ENCODE measurements around the gene SERPINB4.
"Not testable (repeated sequence)": the region's sequence is repeated elsewhere in the genome, so short reads cannot be mapped to it uniquely, and the experiment has no call there.

Gene SERPINB4

DNA sequence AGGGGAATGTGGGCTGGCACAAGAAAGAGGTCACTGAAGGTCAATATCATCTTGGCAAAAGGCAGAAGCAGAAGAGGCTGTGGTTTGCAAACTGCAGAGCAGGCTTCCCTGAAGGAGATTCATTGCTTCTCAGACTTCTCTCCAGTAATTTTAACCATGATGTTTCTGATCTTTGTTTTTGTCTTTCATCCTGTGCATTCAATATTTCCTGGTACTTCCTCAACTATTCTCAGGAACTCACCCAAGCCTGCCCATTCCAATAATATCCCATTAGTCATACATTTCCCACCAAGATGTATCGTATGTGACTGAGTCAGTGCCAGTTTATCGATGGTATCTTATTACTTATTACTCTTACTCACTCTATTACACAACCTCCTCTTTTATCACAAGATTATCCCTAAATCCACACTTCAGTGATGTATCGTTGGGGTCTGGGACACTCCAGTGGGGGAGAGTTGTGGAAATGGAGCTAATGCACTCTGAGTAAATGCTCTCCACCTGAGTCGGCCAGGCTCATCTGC, 2.8 kb downstream of the SERPINB4 start:
- not testable (repeated sequence) for H3K27ac ChIP-seq, H3K4me3 ChIP-seq

GRCh38 chr18:63637703-63638102, 6.4 kb downstream of the SERPINB4 start:
- no peak overlapping the region for H3K27ac ChIP-seq

DNA sequence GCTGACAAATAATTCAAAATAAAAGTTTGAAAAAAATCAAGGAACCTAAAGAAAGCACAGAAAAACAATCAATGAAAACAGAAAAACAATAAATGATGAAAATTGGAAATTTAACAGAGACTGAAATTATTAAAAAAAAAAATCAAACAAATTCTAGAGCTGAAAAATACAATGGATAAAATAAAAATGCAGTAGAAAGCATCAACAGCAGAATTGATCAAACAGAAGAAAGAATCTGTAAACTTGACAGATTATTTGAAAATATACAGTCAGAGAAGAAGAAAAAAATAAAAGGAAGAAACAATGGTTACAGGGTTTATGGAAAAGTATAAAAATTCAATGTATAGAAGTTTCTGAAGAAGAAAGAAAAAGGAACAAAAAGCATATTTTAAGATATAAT, 16.2 kb downstream of the SERPINB4 start:
- Histone ChIP-seq H3K4me3 (no peak overlapping the region), H3K27ac (no peak overlapping the region)

More at GRCh38 chr18:63637703-63638102, 6.4 kb downstream of the SERPINB4 start:
- no peak overlapping the region for H3K4me3 ChIP-seq

DNA sequence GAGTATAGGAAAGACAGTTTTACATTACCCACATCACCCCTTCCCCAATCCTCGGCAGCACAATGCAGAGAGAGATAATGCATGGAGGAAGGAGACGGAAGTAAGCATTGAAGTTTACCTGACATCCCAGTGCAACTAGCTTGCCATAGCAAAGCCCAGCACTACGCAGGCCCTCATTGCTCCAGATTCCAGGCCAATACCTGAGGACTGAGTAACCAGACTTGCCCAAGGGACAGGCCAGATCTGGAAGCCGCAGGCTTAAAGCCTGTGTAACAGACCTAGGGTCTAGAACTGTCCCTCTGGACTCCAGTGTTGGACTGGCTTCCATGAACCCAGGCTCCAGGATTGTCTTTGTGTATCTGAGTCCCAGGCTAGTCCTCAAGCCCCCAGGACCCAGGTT, 17.6 kb downstream of the SERPINB4 start:
- H3K27ac ChIP-seq = no peak overlapping the region
- no peak overlapping the region for H3K4me3 ChIP-seq

GRCh38 chr18:63624863-63625262, 19.2 kb downstream of the SERPINB4 start:
- no peak overlapping the region for H3K4me3 ChIP-seq
- no peak overlapping the region for H3K27ac ChIP-seq

GRCh38 chr18:63619661-63620060, 24.4 kb downstream of the SERPINB4 start:
- Histone ChIP-seq H3K27ac (no peak overlapping the region), H3K4me3 (no peak overlapping the region)

GRCh38 chr18:63617915-63618234, 26.2 kb downstream of the SERPINB4 start:
- Histone ChIP-seq H3K4me3 (no peak overlapping the region), H3K27ac (no peak overlapping the region)

- Histone ChIP-seq H3K4me3 (no peak overlapping the region), H3K27ac (no peak overlapping the region)
These were observed 26.8 kb downstream of the SERPINB4 start for GRCh38 chr18:63617049-63617914.

DNA sequence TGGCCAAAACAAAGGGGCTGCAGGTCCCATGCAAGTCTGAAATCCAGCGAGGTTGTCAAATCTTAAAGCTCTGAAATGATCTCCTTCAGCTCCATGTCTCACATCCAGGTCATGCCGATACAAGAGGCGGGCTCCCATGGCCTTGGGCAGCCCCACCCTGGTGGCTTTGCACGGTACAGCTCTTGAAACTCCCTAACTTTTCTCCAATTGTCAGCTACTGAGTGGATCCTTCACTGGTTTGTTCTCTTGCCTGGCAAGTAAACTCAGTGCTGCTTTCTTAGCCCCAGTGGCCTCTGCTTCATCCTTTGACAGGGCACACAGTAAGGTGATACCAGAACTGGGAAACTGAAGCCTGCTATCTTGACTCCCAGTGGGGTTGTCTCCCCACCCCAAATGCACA, 30.6 kb downstream of the SERPINB4 start:
- Histone ChIP-seq H3K4me3 (no peak overlapping the region), H3K27ac (no peak overlapping the region)

DNA sequence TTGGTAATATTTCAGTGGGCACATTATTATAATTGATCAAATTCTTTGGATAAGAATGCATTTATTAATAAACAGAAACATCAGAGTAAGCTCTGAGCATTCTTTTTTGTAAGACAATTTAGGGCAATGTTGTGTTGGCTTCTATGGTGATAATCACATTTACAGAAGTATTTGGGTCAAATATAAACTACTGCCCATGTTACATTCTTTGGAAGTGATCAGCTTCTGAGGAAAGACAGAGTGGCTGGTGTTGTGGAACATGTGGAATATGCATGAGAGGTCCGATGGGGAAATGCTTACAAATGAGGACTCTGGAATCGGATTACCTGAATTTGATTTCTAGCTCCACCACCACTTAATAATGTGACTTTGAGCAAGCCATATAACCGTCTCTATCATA, 37.5 kb downstream of the SERPINB4 start:
- H3K27ac ChIP-seq = no peak overlapping the region
- H3K4me3 ChIP-seq = no peak overlapping the region

DNA sequence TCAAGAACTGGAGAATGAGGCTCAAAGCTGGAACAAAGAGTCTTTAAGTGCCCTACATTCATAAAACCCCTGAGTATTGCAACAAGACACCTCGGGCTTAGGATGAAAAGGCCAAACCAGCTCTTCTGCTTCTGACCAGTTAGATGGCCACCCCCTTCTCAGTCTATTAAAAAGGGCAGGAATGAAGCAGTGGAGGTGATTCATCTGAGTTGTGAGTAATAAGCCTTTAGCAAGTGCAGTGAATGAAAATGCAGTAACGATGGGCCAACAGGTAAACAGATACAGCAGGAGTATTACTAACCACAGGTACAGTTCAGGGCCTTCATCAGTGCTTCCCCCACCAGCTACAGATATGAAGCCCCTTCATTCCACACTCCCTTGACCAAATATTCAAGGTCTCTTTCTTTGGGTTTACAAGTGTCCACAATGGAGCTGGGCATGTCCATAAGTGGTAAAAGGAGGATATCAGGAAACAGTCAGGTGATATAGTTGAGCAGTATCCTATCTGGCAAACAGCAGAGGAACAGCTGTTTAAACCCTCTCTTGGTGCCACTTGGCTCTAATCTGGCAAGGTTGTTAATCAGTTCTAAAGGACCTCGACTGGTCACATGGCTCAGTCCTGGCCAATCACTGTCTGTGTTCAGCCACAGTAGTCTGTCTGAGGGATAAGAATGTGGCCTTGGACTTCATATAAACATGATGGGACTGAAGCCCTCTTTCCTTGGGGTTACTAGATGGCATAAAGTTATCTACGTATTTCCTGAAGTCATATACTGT, 39.1 kb downstream of the SERPINB4 start:
- Histone ChIP-seq H3K27ac (peak overlapping the region in 9 of 21 experiments; percentile 11 to 69 (median 42)), H3K4me3 (no peak overlapping the region)

- H3K4me3 ChIP-seq = no peak overlapping the region
- H3K27ac ChIP-seq = peak overlapping the region in 3 of 21 experiments; percentile 5 to 69 (median 25)
These were observed 40.3 kb downstream of the SERPINB4 start for GRCh38 chr18:63603772-63604171.

DNA sequence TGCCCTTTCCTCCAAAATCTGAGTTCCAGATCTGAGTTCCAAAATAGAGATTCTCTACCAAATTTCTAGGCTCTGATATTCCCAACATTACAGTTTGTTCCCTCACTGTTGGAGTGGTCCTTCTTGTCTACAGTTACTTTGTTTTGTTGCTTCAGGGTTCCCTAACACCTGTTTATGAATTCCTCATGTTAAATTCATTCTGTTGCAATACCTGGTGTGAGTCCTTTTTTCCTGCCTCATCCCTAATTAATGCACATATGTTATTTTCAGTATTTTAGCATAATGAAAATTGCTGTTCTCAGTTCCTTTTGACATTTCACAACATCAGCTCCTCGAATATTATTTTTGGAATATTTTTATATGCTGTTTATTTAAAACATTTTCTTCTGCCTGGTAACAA, 40.7 kb downstream of the SERPINB4 start:
- Histone ChIP-seq H3K27ac (no peak overlapping the region), H3K4me3 (no peak overlapping the region)

DNA sequence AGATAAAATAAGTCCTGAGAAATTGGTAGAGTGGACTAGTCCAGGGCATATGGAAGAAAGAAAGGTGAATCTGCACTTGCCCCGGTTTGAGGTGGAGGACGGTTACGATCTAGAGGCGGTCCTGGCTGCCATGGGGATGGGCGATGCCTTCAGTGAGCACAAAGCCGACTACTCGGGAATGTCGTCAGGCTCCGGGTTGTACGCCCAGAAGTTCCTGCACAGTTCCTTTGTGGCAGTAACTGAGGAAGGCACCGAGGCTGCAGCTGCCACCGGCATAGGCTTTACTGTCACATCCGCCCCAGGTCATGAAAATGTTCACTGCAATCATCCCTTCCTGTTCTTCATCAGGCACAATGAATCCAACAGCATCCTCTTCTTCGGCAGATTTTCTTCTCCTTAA, 47.1 kb downstream of the SERPINB4 start:
- no peak overlapping the region for H3K27ac ChIP-seq
- H3K4me3 ChIP-seq = no peak overlapping the region

- Histone ChIP-seq H3K4me3 (no peak overlapping the region), H3K27ac (no peak overlapping the region)
These were observed 51.6 kb downstream of the SERPINB4 start for GRCh38 chr18:63592471-63592870.

DNA sequence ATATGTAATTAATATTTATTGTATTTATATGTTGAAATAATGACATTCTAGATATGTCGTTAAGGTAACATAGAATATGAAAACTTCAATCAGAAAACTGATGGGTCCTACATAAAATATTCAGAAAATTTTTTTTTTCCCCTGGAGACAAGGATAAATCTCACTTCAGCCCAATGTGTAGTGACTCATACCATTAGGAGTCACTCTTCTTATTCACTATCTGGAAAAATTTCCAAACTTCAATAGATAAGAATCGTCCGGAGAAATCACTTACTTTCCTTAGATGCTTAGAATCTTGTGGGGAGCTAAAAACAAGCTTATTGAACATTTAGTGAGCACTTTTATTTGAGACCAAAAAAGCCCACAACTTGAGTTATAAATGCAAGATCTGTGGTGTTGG, 52.3 kb downstream of the SERPINB4 start:
- no peak overlapping the region for H3K27ac ChIP-seq
- H3K4me3 ChIP-seq = no peak overlapping the region

DNA sequence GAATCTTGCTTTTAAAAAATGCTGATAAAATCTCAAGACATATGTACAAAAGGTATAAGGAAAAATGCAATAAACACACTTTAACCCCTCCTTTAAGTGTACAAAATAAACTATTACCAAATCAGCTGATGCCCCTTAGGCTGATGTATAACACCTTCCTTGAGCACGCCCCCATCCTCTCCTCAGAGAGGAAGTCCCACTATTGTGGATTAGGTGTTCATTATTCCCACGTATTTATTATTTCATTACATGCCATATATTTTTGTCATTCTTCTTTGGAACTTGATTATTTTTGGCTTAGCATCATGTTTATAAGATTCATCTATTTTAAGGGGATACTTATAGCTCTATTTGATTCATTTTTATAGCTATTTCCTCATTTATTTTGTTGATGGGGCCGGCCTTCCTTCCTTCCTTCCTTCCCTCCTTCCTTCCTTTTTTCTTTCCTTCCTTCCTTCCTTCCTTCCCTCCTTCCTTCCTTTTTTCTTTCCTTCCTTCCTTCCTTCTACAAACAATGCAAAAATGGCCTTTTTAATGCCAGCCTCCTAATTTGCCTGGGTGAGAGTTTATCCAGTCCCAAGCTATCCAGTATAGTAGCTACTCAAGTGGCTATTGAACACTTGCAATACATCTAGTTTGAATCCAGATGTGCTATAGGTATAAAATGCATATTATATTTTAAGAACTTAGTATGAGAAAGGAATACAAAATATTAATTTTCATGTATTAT, 52.9 kb downstream of the SERPINB4 start:
- H3K27ac ChIP-seq = no peak overlapping the region
- no peak overlapping the region for H3K4me3 ChIP-seq

GRCh38 chr18:63590373-63590772, 53.7 kb downstream of the SERPINB4 start:
- H3K4me3 ChIP-seq = no peak overlapping the region
- no peak overlapping the region for H3K27ac ChIP-seq

DNA sequence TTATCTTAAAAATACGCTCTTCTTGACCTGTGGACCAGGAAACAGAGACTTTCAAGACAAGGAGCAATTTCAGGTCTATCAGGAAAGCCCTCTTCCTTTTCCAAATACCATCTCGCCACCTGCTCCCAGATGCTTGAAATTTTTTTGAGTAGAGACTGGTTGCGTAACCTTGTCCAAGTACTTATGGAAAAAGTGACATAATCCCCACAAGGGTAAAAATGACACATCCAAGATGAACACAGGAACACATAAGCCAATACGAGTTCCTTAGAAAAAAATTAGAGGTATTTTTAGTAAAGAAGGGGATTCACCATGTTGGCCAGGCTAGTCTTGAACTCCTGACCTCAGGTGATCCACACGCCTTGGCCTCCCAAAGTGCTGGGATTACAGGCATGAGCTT, 55.1 kb downstream of the SERPINB4 start:
- Histone ChIP-seq H3K27ac (no peak overlapping the region), H3K4me3 (peak overlapping the region in 1 of 7 experiments; percentile 19)

All from skin epidermis (tissue), 12 donors.